ENCODE data around the gene KCNH5.

KCNH5 gene, protein sequence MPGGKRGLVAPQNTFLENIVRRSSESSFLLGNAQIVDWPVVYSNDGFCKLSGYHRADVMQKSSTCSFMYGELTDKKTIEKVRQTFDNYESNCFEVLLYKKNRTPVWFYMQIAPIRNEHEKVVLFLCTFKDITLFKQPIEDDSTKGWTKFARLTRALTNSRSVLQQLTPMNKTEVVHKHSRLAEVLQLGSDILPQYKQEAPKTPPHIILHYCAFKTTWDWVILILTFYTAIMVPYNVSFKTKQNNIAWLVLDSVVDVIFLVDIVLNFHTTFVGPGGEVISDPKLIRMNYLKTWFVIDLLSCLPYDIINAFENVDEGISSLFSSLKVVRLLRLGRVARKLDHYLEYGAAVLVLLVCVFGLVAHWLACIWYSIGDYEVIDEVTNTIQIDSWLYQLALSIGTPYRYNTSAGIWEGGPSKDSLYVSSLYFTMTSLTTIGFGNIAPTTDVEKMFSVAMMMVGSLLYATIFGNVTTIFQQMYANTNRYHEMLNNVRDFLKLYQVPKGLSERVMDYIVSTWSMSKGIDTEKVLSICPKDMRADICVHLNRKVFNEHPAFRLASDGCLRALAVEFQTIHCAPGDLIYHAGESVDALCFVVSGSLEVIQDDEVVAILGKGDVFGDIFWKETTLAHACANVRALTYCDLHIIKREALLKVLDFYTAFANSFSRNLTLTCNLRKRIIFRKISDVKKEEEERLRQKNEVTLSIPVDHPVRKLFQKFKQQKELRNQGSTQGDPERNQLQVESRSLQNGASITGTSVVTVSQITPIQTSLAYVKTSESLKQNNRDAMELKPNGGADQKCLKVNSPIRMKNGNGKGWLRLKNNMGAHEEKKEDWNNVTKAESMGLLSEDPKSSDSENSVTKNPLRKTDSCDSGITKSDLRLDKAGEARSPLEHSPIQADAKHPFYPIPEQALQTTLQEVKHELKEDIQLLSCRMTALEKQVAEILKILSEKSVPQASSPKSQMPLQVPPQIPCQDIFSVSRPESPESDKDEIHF

DNA sequence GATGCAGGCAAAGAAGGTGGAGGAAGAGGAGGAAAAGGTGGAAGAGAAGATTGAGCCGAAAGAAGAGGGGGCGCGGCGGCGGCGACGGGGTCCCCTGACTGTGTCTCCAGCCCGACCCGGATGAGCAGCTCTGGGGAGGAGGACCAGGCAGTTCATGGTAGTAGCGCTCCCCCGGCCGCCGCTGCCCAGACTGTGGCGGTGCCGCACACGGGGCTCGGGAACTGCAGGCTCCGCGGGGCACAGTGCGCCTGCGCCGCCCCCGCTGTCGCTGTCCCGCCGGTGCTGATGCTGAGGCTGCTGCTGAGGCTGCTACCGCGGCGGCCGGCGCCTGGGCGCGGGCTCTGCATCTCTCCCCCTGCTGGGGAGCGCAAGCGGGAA, at the start of gene KCNH5:
KCNH5 (minus strand) TSS at position 225 of the 378 bp plus-strand sequence. CDS start 272 bp downstream, outside the sequence.
- no peak for DNase-seq

DNA sequence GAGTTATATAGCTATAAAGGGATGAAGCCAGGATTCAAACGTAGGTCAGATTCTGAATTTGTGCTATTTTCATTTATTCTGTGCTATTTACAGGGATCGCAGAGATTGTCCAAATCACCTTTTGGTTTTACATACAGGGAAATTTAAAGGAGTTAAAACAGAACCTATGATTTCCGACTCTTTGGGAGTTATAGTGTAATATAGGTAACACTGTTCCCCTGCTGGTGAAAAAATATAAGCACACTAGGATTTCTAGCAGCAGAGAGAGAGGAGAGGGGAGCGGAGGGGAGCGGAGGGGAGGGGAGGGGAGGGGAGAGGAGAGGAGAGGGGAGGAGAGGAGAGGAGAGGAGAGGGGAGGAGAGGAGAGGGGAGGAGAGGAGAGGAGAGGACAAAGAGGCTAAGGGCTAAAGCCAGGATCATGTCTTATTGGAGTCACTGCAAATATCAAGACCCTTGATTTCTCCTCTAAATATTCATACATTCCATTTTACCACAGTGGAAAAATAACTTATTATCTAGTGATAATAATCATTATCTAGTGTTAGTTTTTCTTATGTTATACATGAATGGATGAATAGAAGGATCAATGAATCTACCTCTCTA, 46.2 kb upstream of the KCNH5 start:
- DNase-seq, result no peak

DNA sequence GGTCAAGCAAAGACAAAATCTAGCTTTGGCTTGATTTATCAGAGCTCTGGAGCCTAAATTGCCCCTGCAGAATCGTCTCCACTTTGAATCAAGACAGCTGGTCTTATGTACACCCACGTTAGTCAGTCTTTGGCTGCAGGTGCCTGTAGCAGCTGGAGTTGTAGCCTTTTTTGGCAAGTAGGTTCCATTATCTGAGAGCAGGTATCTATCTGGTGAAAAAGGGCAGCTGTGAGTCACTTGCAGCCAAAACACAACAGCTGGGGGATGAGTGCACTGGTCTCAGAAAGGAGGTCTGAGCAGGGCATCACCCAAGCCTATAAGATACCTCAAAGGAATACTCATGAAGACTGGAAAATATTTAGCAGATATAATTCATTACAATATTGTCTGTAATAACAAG, 43.6 kb upstream of the KCNH5 start:
- DNase-seq, result no peak

DNA sequence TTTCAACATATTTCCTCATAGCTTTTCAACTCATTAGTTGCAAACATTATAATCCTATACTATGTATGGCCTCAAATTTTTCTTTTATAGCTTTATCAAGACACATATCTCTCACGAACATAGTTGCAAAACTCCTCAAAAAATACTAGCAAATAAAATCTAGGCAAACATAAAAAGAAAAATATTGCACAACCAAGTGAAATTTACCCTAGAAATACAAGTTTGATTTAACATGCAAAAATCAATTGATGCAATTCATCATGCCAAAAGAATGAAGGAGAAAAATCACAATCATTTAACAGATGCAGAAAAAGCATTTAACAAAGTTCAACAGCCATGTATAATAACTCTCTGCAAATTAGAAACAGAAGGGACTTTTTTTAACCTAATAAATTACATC, 33.3 kb upstream of the KCNH5 start:
- no peak for DNase-seq

DNA sequence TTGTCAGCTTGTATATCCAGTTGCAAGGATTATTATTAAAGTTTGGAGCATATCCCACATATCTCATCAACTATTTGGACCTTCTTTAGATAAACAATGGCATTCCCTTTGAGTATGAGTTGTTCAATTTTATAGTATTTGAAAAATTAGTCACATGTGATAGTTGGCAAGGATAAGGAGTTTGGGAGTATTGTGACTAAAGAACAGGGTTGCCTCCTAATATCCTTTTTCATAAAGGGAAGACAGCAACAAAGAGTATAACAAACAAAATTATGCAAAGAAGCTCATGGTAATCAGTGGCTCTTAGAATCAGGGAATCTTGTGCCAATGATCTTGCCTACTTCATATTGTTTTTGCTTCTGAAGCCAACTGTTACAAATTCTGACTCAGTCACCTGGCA, 31.2 kb upstream of the KCNH5 start:
- no peak for DNase-seq

DNA sequence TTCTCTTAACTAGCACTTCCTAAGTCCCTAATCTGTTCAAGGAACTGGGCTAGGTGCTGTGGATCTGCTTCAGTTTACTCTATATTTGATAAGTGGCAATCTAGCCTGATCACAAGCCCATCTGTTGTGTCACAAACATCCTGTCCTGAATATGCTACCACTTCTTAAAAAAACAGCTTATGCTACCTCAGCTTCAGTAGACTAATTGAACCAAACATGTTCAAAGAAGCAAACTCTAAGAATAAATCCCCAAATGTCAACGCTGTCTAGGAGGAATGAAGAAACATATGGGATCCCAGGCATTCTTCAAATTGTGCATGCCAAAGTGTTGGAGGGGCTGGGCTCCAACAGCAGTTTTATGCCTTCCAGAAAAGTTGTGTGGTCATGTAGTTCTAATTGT, 10.4 kb upstream of the KCNH5 start:
- no peak for DNase-seq

DNA sequence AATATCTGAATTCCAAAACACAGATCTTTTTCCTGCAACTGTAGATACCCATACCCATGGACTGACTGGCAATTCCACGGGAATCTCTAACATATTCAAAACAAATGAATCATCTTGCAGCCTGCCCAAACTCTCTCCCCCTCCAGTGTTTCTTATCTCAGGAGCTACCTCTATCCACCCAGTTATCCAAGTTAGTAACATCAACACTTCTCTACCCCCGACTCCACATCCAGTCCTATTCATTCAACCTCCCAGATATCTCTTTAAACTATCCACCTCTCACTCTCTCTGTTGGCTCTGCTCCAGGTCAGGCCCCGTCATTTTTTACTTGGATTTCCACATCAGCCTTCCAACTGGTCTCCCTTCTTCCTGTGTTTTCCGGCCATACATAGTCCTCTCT, 6.7 kb upstream of the KCNH5 start:
- no peak for DNase-seq

DNA sequence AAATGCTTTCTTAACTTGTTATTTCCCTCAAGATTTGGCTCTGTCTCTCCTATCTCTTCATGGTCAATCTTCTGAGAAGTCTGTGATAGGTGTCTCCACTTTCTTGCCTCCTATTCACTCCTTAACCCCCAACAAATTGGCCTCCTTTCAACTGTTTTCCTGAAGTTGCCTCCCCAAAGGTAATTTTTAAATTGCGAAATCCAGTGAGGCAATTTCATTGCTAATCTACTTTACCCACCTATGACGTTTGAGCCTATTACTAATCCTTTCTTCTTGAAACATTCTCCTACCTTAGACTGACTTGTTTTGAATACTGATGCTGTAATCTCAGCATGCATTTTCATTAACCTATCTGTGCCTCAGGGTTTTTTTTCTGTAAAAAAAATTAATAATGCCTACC, 6.0 kb upstream of the KCNH5 start:
- DNase-seq, result no peak

DNA sequence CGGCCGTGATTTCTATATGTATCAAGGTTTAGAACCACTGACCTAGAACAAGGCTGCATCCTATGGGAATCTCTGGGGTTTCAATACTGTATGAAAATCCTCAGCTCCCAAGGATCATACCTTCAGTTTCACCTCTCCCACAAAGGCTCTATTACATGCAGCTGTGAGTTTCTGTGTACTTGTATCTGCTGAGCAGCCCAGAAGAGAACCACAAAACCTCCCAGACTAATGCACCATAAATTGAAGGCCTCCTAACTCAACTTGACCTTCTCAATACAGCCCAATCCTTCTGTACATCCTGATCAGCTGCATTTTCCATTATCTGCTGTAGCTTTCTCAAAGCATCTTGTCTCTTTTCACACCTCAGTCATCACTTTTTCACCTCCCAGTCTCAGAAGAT, 5.4 kb upstream of the KCNH5 start:
- DNase-seq, result no peak

DNA sequence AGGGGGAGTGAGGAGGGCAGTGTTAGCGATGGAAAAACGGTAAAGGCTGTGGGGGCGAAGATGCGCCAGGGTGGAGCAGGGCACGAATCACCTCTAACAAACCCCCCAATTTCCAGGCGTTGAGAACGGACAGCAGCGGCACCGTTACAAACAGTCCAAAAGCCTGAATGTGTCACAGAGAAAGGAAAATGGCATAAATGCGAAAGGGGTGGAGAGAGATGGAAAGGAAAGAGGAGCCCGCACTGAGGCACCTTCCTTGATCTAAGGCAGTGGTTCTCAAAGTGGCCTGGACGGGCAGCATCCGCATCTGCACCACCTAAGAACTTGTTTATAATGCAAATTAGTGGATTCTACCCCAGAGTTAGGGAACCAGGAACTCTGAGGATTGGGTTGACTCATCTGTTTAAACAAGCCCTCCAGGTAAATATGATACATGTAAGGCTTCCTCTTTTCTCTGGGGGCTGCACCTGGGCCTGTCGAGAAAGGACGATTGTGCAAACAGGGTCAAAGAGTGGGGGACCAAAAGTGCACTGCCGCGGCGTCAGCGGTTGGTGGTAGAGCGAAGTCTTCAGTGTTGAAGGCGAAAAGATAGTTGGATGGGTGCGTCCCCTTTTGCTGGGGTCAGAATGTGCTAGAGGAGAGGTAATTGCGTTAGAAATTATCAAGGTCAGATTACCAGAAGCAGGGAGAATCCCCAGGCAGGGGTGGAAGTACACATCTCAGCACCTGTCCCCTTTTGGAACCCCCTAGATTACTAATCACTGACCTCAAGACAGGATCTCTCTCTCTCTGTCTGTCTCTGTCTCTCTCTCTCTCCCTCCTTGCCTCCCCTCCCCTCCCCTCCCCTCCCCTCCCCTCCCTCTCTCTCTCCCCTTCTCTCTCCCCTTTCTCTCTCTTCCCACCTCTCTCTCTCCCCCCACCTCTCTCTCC, 1.3 kb upstream of the KCNH5 start:
- DNase-seq, result no peak

DNA sequence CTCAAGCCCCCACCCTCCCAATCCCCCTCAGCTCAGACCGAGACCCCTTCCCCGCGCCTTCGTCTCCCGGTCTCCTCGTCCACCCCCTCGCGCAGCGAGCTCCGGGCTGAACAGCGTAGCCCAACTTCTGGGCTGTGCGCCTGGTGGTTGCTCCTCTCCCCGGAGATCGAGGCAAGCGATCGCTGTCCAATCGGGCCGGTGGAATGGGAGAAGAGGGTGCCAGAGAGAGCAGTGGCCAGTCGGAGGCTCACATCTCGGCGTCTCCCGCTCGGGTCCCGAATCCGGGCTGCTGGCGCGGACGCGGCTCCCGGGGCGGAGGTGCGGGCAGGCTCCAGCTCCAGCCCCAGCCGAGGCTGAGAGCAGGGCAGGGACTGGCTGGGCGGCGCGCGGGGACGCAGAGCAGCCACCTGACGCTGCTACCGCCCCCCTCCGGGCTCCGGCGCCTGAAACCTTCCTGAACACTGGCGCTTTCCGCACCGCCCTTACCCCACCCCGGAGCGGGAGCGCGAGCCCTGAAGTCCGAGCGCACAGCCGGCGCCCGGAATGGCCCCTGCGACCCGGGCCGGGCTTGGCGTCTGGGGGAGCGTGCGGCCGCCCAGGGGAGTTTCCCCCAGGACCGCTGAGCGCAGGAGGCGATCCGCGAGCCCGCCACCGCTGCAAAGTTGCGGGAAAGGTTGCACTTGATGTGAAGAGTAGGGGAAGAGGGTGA, 508 bp upstream of the KCNH5 start:
- no peak for DNase-seq

DNA sequence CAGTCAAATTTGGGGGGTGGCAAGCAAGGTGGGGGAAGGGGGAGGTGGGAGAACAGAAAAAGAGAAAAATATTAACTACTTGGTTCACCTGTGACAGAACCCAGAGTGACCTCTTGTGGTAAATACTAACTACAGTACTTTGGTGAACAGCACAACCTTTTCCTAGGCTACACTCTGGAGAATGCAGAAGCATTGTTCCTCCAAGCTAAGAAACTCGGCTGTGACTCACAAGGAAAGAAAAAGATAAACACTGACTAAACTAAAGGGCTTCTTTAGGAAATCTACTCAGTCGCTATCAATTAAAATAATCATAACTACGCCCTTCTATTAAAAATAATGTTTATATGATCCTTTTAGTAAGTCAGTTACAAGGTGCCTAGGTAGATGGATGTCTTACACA, 5.4 kb downstream of the KCNH5 start:
- no peak for DNase-seq

DNA sequence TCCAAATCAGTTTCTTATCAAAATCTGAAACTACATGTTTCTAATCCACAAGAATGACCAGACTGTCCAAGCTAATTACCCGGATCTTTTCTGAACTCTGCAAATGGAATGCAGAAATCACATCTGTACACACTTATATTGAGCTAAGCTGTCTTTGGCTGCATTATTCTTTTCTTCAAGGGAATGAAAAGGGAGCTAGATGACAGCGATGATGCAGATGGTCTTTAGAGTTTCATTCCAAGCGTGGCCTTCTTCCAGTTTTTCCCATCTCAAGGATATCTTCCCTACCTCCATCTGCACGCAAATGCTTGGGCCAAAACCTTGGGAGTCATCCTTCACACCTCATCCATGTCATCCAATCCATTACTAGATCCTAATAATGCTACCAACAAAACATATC, 12.6 kb downstream of the KCNH5 start:
- DNase-seq, result no peak

DNA sequence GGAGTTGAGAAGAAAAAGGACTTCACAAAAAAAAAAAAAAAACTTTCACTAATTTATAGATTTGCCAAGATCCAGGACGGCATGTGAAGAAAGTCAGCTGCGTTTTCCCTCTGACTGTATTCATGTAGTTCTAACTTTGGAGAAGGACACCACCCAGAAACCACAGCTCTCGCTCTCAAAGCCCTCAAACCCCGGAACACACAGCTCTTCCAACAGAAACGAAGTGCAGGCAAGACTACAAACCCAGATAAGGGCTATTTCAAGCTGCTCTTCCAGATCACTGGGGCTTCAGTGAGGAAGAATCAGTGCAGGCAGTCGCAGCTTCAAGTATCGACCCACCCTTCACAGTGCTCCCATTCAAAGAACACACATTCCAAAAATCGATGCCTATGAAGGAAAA, 13.2 kb downstream of the KCNH5 start:
- DNase-seq, result no peak

DNA sequence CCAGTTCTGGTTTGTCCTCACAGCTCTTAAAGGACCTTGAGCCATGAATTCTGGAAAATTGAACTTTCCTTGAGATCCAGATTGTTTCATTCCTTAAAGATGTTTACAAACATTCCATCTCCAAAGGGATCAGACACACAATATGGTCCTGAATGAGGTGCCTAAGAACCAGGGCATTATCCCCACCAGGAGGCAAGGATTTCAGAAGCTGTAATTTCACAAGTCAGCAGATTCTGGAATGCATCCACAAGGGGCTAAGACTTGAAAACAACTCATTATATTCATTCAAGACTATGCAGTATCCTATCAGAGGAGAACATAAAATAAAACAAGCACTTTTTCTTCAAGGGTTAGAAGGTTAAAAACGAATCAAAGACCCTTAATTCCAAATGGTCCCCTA, 15.1 kb downstream of the KCNH5 start:
- no peak for DNase-seq

DNA sequence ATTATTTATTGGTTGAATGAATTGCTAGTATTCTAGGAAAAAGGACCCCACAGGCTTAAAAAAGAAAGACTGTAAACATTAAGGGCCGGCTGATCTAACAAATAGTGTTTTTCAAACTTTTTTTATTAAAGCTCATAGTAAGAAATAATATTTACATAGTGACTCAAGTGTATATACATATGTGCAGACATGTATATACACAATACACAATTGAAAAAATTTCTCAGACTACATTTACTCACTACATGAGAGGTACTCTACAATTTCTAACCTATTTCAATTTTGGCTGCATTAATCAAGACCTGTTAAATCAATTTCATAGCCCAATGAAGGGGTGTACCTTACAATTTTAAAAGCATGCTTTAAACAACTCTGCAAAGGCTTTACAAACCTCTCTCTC, 17.5 kb downstream of the KCNH5 start:
- DNase-seq, result no peak

DNA sequence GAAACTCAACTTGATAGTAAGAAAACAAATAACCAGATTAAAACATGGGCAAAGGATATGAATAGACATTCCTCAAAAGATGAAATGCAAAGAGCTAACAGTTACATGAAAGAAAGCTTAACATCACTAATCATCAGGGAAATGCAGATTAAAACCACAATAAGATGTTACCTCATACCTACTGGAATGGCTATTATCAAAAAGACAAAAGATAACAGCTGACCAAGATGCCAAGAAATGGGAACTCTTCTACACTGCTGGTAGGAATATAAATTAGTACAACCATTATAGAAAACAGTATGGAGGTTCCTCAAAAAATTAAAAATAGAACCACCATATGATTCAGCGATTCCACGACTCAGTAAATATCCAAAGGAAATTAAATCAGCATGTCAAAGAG, 18.8 kb downstream of the KCNH5 start:
- DNase-seq, result no peak

DNA sequence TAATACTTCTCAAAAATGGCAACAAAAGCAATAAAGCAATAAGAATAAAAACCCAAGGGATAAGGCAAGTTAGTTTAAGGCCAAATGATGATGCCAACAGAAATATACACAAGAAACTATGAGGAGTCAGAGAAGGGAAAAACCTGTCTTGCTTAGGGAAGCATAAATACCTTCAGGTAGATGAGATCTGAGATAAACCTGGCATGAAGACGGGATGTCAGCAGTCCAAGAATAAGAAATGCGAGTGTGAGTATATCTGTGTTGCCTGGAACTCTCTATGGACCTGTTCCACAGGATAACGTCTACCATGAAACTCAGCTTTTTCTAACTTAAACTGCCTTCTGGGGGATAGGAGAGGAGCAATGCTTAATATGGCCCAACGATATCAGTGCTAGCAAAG, 30.6 kb downstream of the KCNH5 start:
- DNase-seq, result no peak

DNA sequence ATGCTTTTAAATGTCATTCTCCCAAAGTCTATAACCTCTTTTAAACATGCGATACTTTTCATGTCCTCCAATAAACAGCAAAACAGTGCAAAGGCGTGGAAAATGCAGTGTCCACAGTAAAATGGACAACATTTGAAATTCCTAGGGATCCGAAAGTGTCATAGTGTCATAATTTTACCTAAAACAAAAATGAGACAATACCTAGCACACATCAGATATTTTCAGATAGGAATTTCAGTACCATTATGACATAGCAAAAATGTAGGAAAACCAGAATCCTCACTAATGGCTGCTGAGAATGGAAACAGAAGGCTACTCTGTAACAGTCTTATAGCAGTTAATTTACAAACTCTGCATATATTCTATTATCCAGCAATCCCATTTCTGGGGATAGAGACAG, 33.1 kb downstream of the KCNH5 start:
- DNase-seq, result no peak

DNA sequence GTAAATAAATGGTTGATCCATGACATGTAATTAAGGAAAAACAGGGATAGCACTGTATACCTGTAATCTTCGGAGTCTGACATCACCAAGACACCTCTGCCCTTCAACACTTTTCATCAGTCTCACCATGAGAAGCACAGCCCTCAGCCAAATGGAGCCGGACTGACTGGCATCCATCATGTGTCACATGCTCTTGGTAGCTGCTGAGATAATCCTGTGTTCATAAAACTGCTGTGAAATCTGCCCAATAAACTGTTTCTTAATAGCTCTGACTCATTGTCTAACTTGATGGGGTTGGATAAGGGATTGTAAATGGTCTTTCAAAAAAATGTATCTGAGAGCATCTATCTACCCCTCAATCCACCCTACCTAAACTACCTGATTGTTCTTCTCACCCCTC, 33.6 kb downstream of the KCNH5 start:
- no peak for DNase-seq

DNA sequence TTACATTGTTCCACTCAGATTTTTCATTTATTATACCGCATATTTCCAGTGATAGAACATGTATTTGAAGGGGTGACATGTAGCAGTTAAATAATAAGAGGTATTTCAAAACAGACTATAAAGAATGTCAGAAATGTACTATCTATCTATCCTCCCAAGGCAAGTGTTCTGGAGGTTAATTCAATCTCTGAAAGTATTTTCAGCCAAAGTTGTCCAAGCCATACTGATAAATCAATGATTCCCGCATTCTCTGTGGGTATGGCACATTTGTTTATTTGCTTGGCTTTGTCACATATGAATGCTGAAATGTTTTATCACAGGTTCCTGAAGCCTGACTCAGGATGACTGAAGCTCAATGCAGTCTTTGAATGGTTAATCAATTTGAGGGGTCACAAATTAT, 35.8 kb downstream of the KCNH5 start:
- no peak for DNase-seq

DNA sequence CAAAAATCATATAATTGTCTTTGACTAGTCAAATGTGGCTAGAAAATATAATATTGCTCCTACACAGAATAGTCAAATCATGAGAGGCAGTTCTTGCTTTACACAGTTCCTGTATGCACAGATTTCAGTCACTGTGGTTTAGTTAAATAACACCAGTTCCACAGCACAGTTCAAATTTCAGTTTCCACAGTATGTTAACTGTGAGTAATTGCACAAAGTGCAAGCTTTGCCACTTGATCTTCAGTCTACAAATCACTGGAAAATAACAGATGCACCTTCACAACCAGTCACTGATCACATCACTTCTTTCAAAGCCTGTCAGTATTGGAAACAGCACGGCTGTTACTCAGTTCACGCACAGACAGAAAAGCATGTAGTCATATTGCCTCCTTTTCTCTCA, 38.7 kb downstream of the KCNH5 start:
- no peak for DNase-seq

All from activated CD4-positive, alpha-beta T cell treated with anti-CD3 and anti-CD28 coated beads for 1 hour (primary cell).